ENCODE data around the gene LSM2.
"Not testable (repeated sequence)": the region's sequence is repeated elsewhere in the genome, so short reads cannot be mapped to it uniquely, and the experiment has no call there.

Gene LSM2

DNA sequence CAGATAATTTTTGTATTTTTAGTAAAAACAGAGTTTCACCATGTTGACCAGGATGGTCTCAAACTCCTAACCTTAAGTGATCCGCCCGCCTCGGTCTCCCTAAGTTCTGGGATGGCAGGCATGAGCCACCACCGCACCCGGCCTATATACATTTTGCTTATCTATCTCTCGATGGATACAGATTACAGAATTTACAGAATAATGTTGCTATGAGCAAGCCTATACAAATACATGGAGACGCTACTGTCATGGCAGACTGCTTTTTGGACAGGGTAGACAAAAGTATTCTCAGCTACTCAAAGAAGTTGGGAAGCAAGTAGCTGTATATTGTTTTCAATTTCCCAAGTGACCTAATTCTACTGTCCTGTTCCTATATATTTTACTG lies 6.7 kb upstream of the LSM2 start:
- Histone ChIP-seq H3K4me3 (ENCODE audit: severe bottlenecking) (peak overlapping the region; percentile 27), H3K27ac (ENCODE audit: poor library complexity, severe bottlenecking) (peak overlapping the region; percentile 93)
- DNase-seq (ENCODE audit: low spot score), result no peak

DNA sequence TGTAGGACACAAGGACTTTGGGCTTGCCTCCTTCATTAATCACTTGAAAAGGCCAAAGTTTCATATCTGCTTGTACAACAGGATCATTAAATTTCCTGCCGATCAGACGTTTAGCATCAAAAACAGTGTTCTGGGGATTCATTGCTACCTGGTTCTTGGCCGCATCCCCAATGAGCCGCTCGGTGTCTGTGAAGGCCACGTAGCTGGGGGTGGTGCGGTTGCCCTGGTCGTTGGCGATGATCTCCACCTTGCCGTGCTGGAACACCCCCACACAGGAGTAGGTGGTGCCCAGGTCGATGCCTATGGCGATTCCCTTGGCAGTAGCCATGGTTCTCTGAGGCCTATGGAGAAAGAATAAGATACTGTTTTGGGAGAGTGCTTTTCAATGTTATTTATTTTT lies 4.9 kb upstream of the LSM2 start:
- Histone ChIP-seq H3K4me1 (ENCODE audit: insufficient read depth, poor library complexity, severe bottlenecking) (peaks cover 16% of the 10 kb centered on the region), H3K36me3 (ENCODE audit: low read depth) (no peaks in the 10 kb centered on the region), H3K4me3 (ENCODE audit: severe bottlenecking) (no peak overlapping the region), H3K9me3 (ENCODE audit: severe bottlenecking) (no peaks in the 10 kb centered on the region), H3K27me3 (ENCODE audit: insufficient read depth, poor library complexity, severe bottlenecking) (no peaks in the 10 kb centered on the region), H3K27ac (ENCODE audit: poor library complexity, severe bottlenecking) (no peak overlapping the region)
- DNase-seq (ENCODE audit: low spot score) (no peak), ATAC-seq (ENCODE audit: low read depth) (no peak)
- no peak for TF ChIP-seq CTCF (IDR thresholded peaks at IDR 0.05; ENCODE audit: poor library complexity, severe bottlenecking)

More for the DNA sequence above, 6.7 kb upstream of the LSM2 start:
- TF ChIP-seq CTCF (IDR thresholded peaks at IDR 0.05; ENCODE audit: poor library complexity, severe bottlenecking), result no peak
- peaks cover 4% of the 10 kb centered on the region; the same call in 1 of the 2 replicates for H3K36me3 ChIP-seq (ENCODE audit: low read depth)
- no peaks in the 10 kb centered on the region for H3K9me3 ChIP-seq (ENCODE audit: severe bottlenecking)
- H3K4me1 ChIP-seq (ENCODE audit: insufficient read depth, poor library complexity, severe bottlenecking), result peaks cover 14% of the 10 kb centered on the region
- no peak for ATAC-seq (ENCODE audit: low read depth)
- H3K27me3 ChIP-seq (ENCODE audit: insufficient read depth, poor library complexity, severe bottlenecking), result no peaks in the 10 kb centered on the region

DNA sequence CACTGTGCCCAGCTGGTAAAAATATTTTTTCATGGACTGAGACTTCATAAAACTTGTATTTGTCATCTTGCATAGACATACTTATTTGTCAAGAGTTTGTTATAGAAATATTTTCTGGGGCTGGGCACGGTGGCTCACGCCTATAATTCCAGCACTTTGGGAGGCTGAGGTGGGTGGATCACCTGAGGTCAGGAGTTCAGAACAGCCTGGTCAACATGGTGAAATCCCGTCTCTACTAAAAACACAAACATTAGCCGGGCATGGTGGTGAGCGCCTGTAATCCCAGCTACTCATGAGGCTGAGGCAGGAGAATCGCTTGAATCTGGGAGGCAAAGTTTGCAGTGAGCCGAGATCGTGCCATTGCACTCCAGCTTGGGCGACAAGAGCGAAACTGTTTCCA lies 1.8 kb upstream of the LSM2 start:
- H3K36me3 ChIP-seq (ENCODE audit: low read depth); H3K4me3 ChIP-seq (ENCODE audit: severe bottlenecking); ATAC-seq (ENCODE audit: low read depth): not testable (repeated sequence)

DNA sequence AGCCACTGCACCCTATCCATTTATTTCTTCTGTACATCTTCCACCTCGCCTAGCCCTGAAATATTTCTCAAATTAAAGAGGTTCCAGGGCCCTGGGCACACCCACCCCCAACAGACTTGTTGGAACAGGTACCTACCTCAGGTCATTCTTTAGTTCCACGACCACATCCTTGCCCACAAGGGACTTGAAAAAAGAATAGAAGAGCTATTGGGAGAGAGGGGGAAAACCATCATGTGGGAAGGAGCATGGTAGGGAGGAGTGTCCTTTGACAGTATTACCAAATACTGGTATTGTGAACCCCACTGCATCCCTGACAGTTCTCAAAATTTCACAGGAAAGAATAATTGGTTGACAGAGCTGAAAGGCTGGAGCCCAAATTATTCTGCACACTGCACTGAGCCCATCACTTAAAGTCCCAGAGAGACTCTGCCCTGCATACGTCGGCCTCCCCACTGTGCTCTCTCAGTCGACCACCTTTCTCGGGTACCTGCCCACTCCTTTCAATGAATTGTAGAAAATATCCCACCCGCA lies 762 bp downstream of the LSM2 start:
- TF ChIP-seq CTCF (IDR thresholded peaks at IDR 0.05; ENCODE audit: poor library complexity, severe bottlenecking), result no peak
- peak; percentile 15; the same call in 2 of the 3 replicates for ATAC-seq (ENCODE audit: low read depth)

More for the DNA sequence above, 1.8 kb upstream of the LSM2 start:
- DNase-seq (ENCODE audit: low spot score); H3K27ac ChIP-seq (ENCODE audit: poor library complexity, severe bottlenecking); H3K9me3 ChIP-seq (ENCODE audit: severe bottlenecking); H3K27me3 ChIP-seq (ENCODE audit: insufficient read depth, poor library complexity, severe bottlenecking): not testable (repeated sequence)
- peaks cover 19% of the 10 kb centered on the region for H3K4me1 ChIP-seq (ENCODE audit: insufficient read depth, poor library complexity, severe bottlenecking)

GRCh38 chr6:31801031-31801927 lies 5.5 kb downstream of the LSM2 start:
- H3K27me3 ChIP-seq (ENCODE audit: insufficient read depth, poor library complexity, severe bottlenecking); H3K9me3 ChIP-seq (ENCODE audit: severe bottlenecking); H3K4me1 ChIP-seq (ENCODE audit: insufficient read depth, poor library complexity, severe bottlenecking); H3K4me3 ChIP-seq (ENCODE audit: severe bottlenecking); H3K27ac ChIP-seq (ENCODE audit: poor library complexity, severe bottlenecking); ATAC-seq (ENCODE audit: low read depth); DNase-seq (ENCODE audit: low spot score): not testable (repeated sequence)
- H3K36me3 ChIP-seq (ENCODE audit: low read depth), result peaks cover 34% of the 10 kb centered on the region

More for the DNA sequence above, 762 bp downstream of the LSM2 start:
- no peak for DNase-seq (ENCODE audit: low spot score)
- peaks cover 34% of the 10 kb centered on the region for H3K36me3 ChIP-seq (ENCODE audit: low read depth)
- H3K4me3 ChIP-seq (ENCODE audit: severe bottlenecking), result peak overlapping the region; percentile 67
- no peaks in the 10 kb centered on the region for H3K27me3 ChIP-seq (ENCODE audit: insufficient read depth, poor library complexity, severe bottlenecking)
- peak overlapping the region; percentile 68 for H3K27ac ChIP-seq (ENCODE audit: poor library complexity, severe bottlenecking)
- H3K9me3 ChIP-seq (ENCODE audit: severe bottlenecking), result no peaks in the 10 kb centered on the region
- H3K4me1 ChIP-seq (ENCODE audit: insufficient read depth, poor library complexity, severe bottlenecking), result peaks cover 11% of the 10 kb centered on the region

All from RWPE2 (cell line).